ENCODE measurements around the gene EIF4G3. TPM values are rescaled to one million over a fixed set of nuclear protein-coding genes. Genes with fewer than 3 reads are reported as not detected.
"Not testable (repeated sequence)": the region's sequence is repeated elsewhere in the genome, so short reads cannot be mapped to it uniquely, and the experiment has no call there.

Gene EIF4G3
- total and polyA plus RNA-seq, 5 experiments from 2014 or later: 4.0 to 16.5 (median 7.9) TPM

GRCh38 chr1:21092545-21092944 lies 84.2 kb downstream of the EIF4G3 start:
- H3K4me1 Mint-ChIP-seq: peaks cover 0 to 29% (median 2%) of the 10 kb centered on the region in 4 donors
- H3K9me3 Mint-ChIP-seq, H3K27ac Mint-ChIP-seq, ATAC-seq, H3K4me3 Mint-ChIP-seq, H3K27me3 Mint-ChIP-seq, DNase-seq, POLR2A ChIA-PET: not testable (repeated sequence)
- H3K36me3 Mint-ChIP-seq: peaks cover 0 to 22% (median 15%) of the 10 kb centered on the region in 3 donors

GRCh38 chr1:21091053-21091690 lies 85.5 kb downstream of the EIF4G3 start:
- Mint-ChIP-seq H3K4me1 (peaks cover 0 to 29% (median 2%) of the 10 kb centered on the region in 4 donors), H3K36me3 (peaks cover 4 to 28% (median 16%) of the 10 kb centered on the region in 3 donors)
- H3K9me3 Mint-ChIP-seq, H3K27me3 Mint-ChIP-seq, H3K27ac Mint-ChIP-seq, ATAC-seq, H3K4me3 Mint-ChIP-seq, DNase-seq, POLR2A ChIA-PET: not testable (repeated sequence)

DNA sequence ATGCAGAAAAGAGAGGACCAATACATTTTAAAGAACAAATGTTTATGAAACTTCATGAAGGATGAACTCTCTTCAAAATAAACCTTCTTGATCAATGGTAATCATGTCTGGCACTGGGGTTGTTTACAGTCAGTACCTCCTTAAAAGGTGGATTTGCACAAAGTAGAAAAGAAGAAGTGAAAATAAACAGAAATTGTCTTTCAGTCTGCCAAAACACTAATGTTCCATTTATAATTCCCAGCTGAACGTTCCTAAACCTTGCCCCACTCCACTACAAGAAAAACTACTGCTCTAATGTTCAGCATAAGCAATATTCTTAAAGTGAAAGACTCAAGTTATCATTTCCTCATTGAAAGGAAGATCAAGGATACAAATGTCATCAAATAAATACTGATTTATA lies 86.2 kb downstream of the EIF4G3 start:
- Mint-ChIP-seq H3K27me3 (no peaks in the 10 kb centered on the region), H3K9me3 (peaks cover 0 to 4% (median 0%) of the 10 kb centered on the region in 9 donors), H3K36me3 (peaks cover 5 to 31% (median 21%) of the 10 kb centered on the region in 3 donors), H3K4me3 (no peak overlapping the region), H3K27ac (peak overlapping the region in 2 of 10 donors; percentile 26 to 58), H3K4me1 (peaks cover 0 to 29% (median 2%) of the 10 kb centered on the region in 4 donors)
- DNase-seq (no peak), ATAC-seq (no peak)
- POLR2A ChIA-PET: no interaction called here

DNA sequence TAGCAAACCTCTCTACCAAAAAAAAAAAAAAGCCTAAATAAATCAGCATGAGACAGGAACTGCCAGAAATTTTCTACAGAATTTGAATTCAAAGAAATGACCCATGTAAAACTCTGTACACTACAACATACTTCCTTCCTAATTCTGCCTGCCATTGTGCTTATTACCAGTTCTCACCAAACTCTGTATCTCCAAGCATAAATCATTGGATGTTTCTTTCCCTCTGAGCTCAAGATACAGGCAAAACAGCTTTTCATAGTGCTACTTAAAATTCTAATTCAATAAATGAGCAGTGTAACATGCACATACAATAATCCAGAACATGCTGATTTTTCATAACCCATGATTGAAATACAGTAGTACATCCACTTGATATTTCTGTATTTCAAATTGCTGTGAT lies 87.0 kb downstream of the EIF4G3 start:
- peaks cover 0 to 2% (median 0%) of the 10 kb centered on the region in 9 donors for H3K9me3 Mint-ChIP-seq
- H3K4me3 Mint-ChIP-seq: no peak overlapping the region

GRCh38 chr1:21089299-21089698 lies 87.4 kb downstream of the EIF4G3 start:
- H3K9me3 Mint-ChIP-seq: peaks cover 0 to 2% (median 0%) of the 10 kb centered on the region in 9 donors
- DNase-seq (no peak), ATAC-seq (no peak)
- peaks cover 5 to 31% (median 25%) of the 10 kb centered on the region in 3 donors for H3K36me3 Mint-ChIP-seq
- no peak overlapping the region for H3K4me3 Mint-ChIP-seq
- H3K27me3 Mint-ChIP-seq: no peaks in the 10 kb centered on the region
- H3K4me1 Mint-ChIP-seq: peaks cover 0 to 29% (median 3%) of the 10 kb centered on the region in 4 donors
- POLR2A ChIA-PET: no interaction called here
- H3K27ac Mint-ChIP-seq: no peak overlapping the region

More for the DNA sequence above, 87.0 kb downstream of the EIF4G3 start:
- DNase-seq: no peak
- no peak for ATAC-seq
- no peak overlapping the region for H3K27ac Mint-ChIP-seq
- H3K36me3 Mint-ChIP-seq: peaks cover 5 to 31% (median 24%) of the 10 kb centered on the region in 3 donors
- H3K27me3 Mint-ChIP-seq: no peaks in the 10 kb centered on the region
- peaks cover 0 to 29% (median 2%) of the 10 kb centered on the region in 4 donors for H3K4me1 Mint-ChIP-seq
- POLR2A ChIA-PET: no interaction called here

DNA sequence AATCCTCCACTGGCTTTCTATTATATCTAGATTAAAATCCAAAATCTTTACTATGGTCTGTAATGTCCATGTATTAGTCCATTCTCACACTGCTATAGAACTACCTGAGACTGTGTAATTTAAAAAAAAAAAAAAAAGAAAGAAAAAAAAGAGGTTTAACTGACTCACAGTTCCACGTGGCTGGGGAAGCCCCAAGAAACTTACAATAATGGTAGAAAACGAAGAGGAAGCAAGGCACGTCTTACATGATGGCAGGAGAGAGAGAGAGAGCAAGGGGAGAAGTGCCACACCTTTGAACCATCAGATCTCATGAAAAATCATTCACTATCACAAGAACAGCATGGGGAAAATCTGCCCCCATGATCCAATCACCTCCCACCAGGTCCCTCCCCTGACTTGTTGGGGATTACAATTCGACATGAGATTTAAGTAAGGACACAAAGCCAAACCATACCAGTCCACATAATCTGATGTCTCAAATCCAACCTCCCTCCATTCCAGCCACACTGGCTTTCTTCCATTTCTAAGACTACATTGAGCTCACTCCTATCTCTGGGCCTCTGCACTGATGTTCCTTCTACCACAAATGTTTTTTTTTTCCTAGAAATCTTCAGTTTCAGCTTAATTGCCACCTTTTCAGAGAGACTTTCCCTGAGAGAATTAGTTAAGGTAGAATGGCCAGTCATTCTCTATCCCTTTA lies 92.4 kb downstream of the EIF4G3 start:
- no peak for ATAC-seq

DNA sequence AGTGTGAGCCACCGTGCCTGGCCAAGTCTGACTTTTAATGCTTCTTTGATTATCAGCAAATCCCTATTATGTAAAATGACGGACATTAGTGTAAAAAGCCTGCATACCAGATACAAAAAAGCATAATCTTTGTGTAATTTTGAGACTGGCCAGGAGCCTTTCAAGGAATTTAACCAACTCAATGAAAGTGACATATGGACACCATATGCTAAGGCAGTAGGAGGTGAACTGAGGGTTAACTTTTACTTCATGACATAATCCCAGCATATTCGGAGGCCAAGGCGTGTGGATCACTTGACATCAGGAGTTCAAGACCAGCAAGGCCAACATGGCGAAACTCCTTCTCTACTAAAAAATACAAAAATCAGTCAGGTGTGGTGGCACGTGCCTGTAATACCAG lies 94.6 kb downstream of the EIF4G3 start:
- POLR2A ChIA-PET: no interaction called here
- ATAC-seq (no peak), DNase-seq (no peak)
- peaks cover 0 to 2% (median 0%) of the 10 kb centered on the region in 9 donors for H3K9me3 Mint-ChIP-seq
- H3K4me1 Mint-ChIP-seq: peaks cover 0 to 4% (median 1%) of the 10 kb centered on the region in 4 donors
- no peak overlapping the region for H3K27ac Mint-ChIP-seq
- H3K4me3 Mint-ChIP-seq: no peak overlapping the region
- no peaks in the 10 kb centered on the region for H3K27me3 Mint-ChIP-seq
- peaks cover 5 to 38% (median 21%) of the 10 kb centered on the region in 3 donors for H3K36me3 Mint-ChIP-seq

More for the DNA sequence above, 92.4 kb downstream of the EIF4G3 start:
- Mint-ChIP-seq H3K4me1 (peaks cover 0 to 6% (median under 1%) of the 10 kb centered on the region in 4 donors), H3K9me3 (peaks cover 0 to 2% (median 0%) of the 10 kb centered on the region in 9 donors), H3K27ac (peak overlapping the region in 3 of 10 donors; percentile 17 to 49 (median 30)), H3K27me3 (no peaks in the 10 kb centered on the region), H3K4me3 (no peak overlapping the region), H3K36me3 (peaks cover 5 to 43% (median 23%) of the 10 kb centered on the region in 3 donors)
- DNase-seq: no peak
- POLR2A ChIA-PET: no interaction called here

DNA sequence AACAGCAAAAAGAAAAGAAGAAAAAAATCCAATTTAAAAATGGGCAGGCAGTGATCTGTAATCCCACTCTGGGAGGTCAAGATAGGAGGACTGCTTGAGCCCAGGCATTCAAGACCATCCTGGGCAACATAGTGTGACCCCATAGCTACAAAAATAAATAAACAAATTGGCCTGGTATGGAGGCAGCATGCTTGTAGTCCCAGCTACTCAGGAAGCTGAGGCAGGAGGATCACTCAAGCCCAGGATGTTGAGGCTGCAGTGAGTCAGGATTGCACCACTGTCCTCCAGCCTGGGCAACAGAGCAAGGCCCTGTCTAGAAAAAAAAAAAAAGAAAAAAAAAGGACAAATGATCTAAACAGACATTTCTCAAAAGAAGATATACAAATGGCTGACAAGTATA lies 99.6 kb downstream of the EIF4G3 start:
- DNase-seq (no peak), ATAC-seq (no peak)
- H3K9me3 Mint-ChIP-seq: no peaks in the 10 kb centered on the region
- H3K4me1 Mint-ChIP-seq: peaks cover 3 to 12% (median 5%) of the 10 kb centered on the region in 4 donors
- peak overlapping the region in 3 of 10 donors; percentile 4 to 43 (median 16) for H3K27ac Mint-ChIP-seq
- no peak overlapping the region for H3K4me3 Mint-ChIP-seq
- POLR2A ChIA-PET: no interaction called here
- H3K36me3 Mint-ChIP-seq: peaks cover 0 to 33% (median 5%) of the 10 kb centered on the region in 3 donors
- H3K27me3 Mint-ChIP-seq: no peaks in the 10 kb centered on the region

DNA sequence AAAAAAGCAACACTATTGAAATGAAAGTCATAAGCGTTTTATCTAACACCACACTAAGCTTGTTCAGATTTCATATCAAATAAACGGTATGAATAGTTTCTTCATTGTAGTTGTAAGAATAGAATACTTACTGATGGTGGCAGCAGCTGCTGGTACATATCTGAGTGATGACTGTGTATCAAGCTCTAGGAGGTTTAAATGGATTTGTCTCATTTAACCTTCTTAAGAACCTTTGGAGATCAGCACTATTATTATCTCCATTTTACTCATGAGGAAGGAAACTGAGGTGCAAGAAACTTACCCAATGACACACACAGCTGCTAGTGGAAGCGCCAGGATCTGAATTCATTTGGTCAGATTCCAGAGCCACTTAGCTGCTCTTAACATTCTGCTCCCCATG lies 104.0 kb downstream of the EIF4G3 start:
- POLR2A ChIA-PET: no interaction called here
- Mint-ChIP-seq H3K4me1 (peaks cover 3 to 10% (median 5%) of the 10 kb centered on the region in 4 donors), H3K27me3 (no peaks in the 10 kb centered on the region), H3K4me3 (no peak overlapping the region), H3K36me3 (peaks cover 0 to 22% (median 5%) of the 10 kb centered on the region in 3 donors), H3K27ac (no peak overlapping the region), H3K9me3 (no peaks in the 10 kb centered on the region)
- DNase-seq (no peak), ATAC-seq (no peak)

- POLR2A ChIA-PET: no interaction called here
Measured at GRCh38 chr1:21069549-21069948, 107.1 kb downstream of the EIF4G3 start.

DNA sequence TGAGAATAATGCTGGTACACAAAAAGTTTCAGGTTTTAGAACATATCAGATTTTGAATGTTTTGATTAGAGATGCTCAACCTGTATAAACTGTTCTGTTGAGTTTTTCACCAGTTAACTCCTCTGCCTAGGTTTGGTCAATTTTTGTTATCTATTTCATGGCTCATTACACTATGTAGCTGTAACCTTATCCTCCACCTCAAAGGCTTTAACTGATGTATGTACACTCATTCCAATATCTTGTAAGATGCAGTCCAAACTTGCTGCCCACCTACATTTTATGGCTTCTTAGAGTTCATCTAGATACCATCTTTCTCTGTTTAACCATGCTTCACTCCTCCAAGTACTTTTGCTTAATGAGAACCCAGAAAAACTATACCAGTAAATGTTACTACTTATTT lies 107.8 kb downstream of the EIF4G3 start:
- Mint-ChIP-seq H3K27me3 (no peaks in the 10 kb centered on the region), H3K9me3 (no peaks in the 10 kb centered on the region), H3K4me1 (no peaks in the 10 kb centered on the region), H3K27ac (no peak overlapping the region), H3K4me3 (no peak overlapping the region), H3K36me3 (peaks cover 0 to 10% (median 0%) of the 10 kb centered on the region in 3 donors)
- ATAC-seq: no peak
- POLR2A ChIA-PET: no interaction called here
- no peak for DNase-seq

More at GRCh38 chr1:21069549-21069948, 107.1 kb downstream of the EIF4G3 start:
- no peaks in the 10 kb centered on the region for H3K4me1 Mint-ChIP-seq
- peaks cover 0 to 10% (median 0%) of the 10 kb centered on the region in 3 donors for H3K36me3 Mint-ChIP-seq
- DNase-seq (no peak), ATAC-seq (no peak)
- no peak overlapping the region for H3K4me3 Mint-ChIP-seq
- no peak overlapping the region for H3K27ac Mint-ChIP-seq
- no peaks in the 10 kb centered on the region for H3K9me3 Mint-ChIP-seq
- H3K27me3 Mint-ChIP-seq: no peaks in the 10 kb centered on the region

- peaks cover 0 to 4% (median 0%) of the 10 kb centered on the region in 3 donors for H3K36me3 Mint-ChIP-seq
- no peak for DNase-seq
- H3K4me1 Mint-ChIP-seq: no peaks in the 10 kb centered on the region
- ATAC-seq: no peak
- no peaks in the 10 kb centered on the region for H3K9me3 Mint-ChIP-seq
- POLR2A ChIA-PET: no interaction called here
- H3K27me3 Mint-ChIP-seq: no peaks in the 10 kb centered on the region
- H3K4me3 Mint-ChIP-seq: no peak overlapping the region
- no peak overlapping the region for H3K27ac Mint-ChIP-seq
Measured at GRCh38 chr1:21067551-21068227, 109.0 kb downstream of the EIF4G3 start.
